Sciatic nerve (tissue), 2 donors: ENCODE measurements around the gene DNAL4. TPM values are rescaled to one million over a fixed set of nuclear protein-coding genes. Genes with fewer than 3 reads are reported as not detected.
"Not testable (repeated sequence)": the region's sequence is repeated elsewhere in the genome, so short reads cannot be mapped to it uniquely, and the experiment has no call there.

Experiments used
- ATAC-seq: fragments of 200-7000 bp; cut with Tn5 transposase; one replicate; pipeline ENCODE4 v1.9.1; 2020; ENCODE audit warnings: mild to moderate bottlenecking, moderate library complexity
- DNase-seq: peaks from one replicate; pipeline ENCODE4 v3.0.0-alpha.2; 2020; ENCODE audit warnings: low spot score
- intact Hi-C: fragments of 100-400 bp; cut with DNase I; formaldehyde crosslinking; loops from one replicate; pipeline ENCODE4 v1.14.2; 2022
- total RNA-seq: library from RNA; stranded (reverse); fragmentation: NEBNext Ultra II Directional; extraction: Animal tissue kit (Norgen Biotek cat#: 25700); gene quantifications from one replicate; pipeline ENCODE4 v1.2.1, GENCODE V29; 2021
- donor health status: DM: no; HTN: no; CAD: no.
- donor health status: DM: no; HTN: no; CAD: no.

Gene DNAL4
- total RNA-seq, 1 donor from 2014 or later, result 11.1 TPM

- no peak for ATAC-seq
- intact Hi-C loops, result no loop called here
- no peak for DNase-seq
These were observed 34.8 kb upstream of the DNAL4 start for GRCh38 chr22:38828616-38829205.

GRCh38 chr22:38828191-38828590 lies 34.2 kb upstream of the DNAL4 start:
- intact Hi-C loops, result no loop called here
- DNase-seq (no peak), ATAC-seq (no peak)

GRCh38 chr22:38827510-38827909 lies 33.6 kb upstream of the DNAL4 start:
- ATAC-seq (no peak), DNase-seq (no peak)
- intact Hi-C loops, result no loop called here

GRCh38 chr22:38826801-38827200 lies 32.9 kb upstream of the DNAL4 start:
- DNase-seq (no peak), ATAC-seq (no peak)
- intact Hi-C loops, result no loop called here

- intact Hi-C loops, result no loop called here
- ATAC-seq (no peak), DNase-seq (no peak)
These were observed 32.4 kb upstream of the DNAL4 start for GRCh38 chr22:38826386-38826785.

GRCh38 chr22:38824585-38824984 lies 30.6 kb upstream of the DNAL4 start:
- intact Hi-C loops, result no loop called here
- DNase-seq, result no peak
- ATAC-seq, result peak; percentile 69

GRCh38 chr22:38823637-38824036 lies 29.7 kb upstream of the DNAL4 start:
- DNase-seq (no peak), ATAC-seq (no peak)
- intact Hi-C loops, result no loop called here

- DNase-seq (no peak), ATAC-seq (no peak)
- intact Hi-C loops, result no loop called here
These were observed 29.1 kb upstream of the DNAL4 start for GRCh38 chr22:38823076-38823475.

GRCh38 chr22:38820020-38820419 lies 26.1 kb upstream of the DNAL4 start:
- no peak for DNase-seq
- intact Hi-C loops, result no loop called here
- ATAC-seq, result no peak

- ATAC-seq (no peak), DNase-seq (no peak)
- intact Hi-C loops, result no loop called here
These were observed 25.5 kb upstream of the DNAL4 start for GRCh38 chr22:38819387-38819940.

GRCh38 chr22:38817196-38817595 lies 23.3 kb upstream of the DNAL4 start:
- DNase-seq (no peak), ATAC-seq (no peak)
- intact Hi-C loops, result no loop called here

GRCh38 chr22:38815842-38816241 lies 21.9 kb upstream of the DNAL4 start:
- no peak for DNase-seq
- no peak for ATAC-seq
- intact Hi-C loops, result no loop called here

GRCh38 chr22:38811241-38811640 lies 17.3 kb upstream of the DNAL4 start:
- no peak for DNase-seq
- intact Hi-C loops, result no loop called here
- no peak for ATAC-seq

- DNase-seq, ATAC-seq: not testable (repeated sequence)
These were observed 11.2 kb upstream of the DNAL4 start for GRCh38 chr22:38805041-38805593.

GRCh38 chr22:38802671-38803121 lies 8.8 kb upstream of the DNAL4 start:
- ATAC-seq (peak; percentile 95), DNase-seq (no peak)
- intact Hi-C loops, result no loop called here

More at GRCh38 chr22:38805041-38805593, 11.2 kb upstream of the DNAL4 start:
- intact Hi-C loops, result not testable (repeated sequence)

- ATAC-seq, result no peak
- no peak for DNase-seq
- intact Hi-C loops, result no loop called here
These were observed 5.5 kb upstream of the DNAL4 start for GRCh38 chr22:38799265-38800002.

- DNase-seq (no peak), ATAC-seq (no peak)
- intact Hi-C loops, result no loop called here
These were observed 4.6 kb upstream of the DNAL4 start for GRCh38 chr22:38798496-38798895.

- DNase-seq, result no peak
- intact Hi-C loops, result no loop called here
- no peak for ATAC-seq
These were observed 2.5 kb upstream of the DNAL4 start for GRCh38 chr22:38796262-38796957.

- ATAC-seq (no peak), DNase-seq (no peak)
- intact Hi-C loops, result no loop called here
These were observed 1.6 kb upstream of the DNAL4 start for GRCh38 chr22:38795569-38795968.

- ATAC-seq, result no peak
- no peak for DNase-seq
- intact Hi-C loops, result no loop called here
These were observed 626 bp downstream of the DNAL4 start for GRCh38 chr22:38793317-38793716.
